Aorta (tissue), 5 donors: ENCODE results near the gene RIOK1. TPM values are rescaled to one million over a fixed set of nuclear protein-coding genes. Genes with fewer than 3 reads are reported as not detected.
A peak's percentile ranks its signal among the peaks of the same experiment; 100 is the strongest.

ENCODE experiments used
- ATAC-seq: fragments of 200-7000 bp; cut with Tn5 transposase; one replicate; pipeline ENCODE4 v1.9.1; 2022; ENCODE audit warnings: moderate library complexity; ENCODE audit not compliant: low FRiP score
- DNase-seq, 2 donors: peaks; one replicate each; pipeline ENCODE4 v3.0.0-alpha.2; 2020
- H3K27ac ChIP-seq, 2 donors: one replicate each; pipeline ENCODE4 v1.5.1; 2013; ENCODE audit warnings: low read length in 2 of 2, mild to moderate bottlenecking in 2 of 2, moderate library complexity in 2 of 2, control low read depth in 1 of 2, inconsistent platforms in 1 of 2, low read depth in 1 of 2
- H3K27me3 ChIP-seq, 2 donors: one replicate each; pipeline ENCODE4 v1.6.1; 2013; ENCODE audit warnings: control low read depth in 1 of 2, low read length in 1 of 2, mild to moderate bottlenecking in 1 of 2, moderate library complexity in 1 of 2; ENCODE audit not compliant: insufficient read depth in 2 of 2, control insufficient read depth in 1 of 2
- H3K36me3 ChIP-seq, 2 donors: one replicate each; pipeline ENCODE4 v1.6.1; 2013; ENCODE audit warnings: control low read depth in 1 of 2, low read length in 1 of 2, mild to moderate bottlenecking in 1 of 2; ENCODE audit not compliant: insufficient read depth in 2 of 2, control insufficient read depth in 1 of 2
- H3K4me1 ChIP-seq, 2 donors: one replicate each; pipeline ENCODE4 v1.6.1; 2013; ENCODE audit warnings: low read length in 2 of 2, control low read depth in 1 of 2, mild to moderate bottlenecking in 1 of 2, moderate library complexity in 1 of 2; ENCODE audit not compliant: insufficient read depth in 2 of 2, control insufficient read depth in 1 of 2
- H3K4me3 ChIP-seq, 2 donors: one replicate each; pipeline ENCODE4 v1.5.1; 2013; ENCODE audit warnings: low read length in 2 of 2, control low read depth in 1 of 2, mild to moderate bottlenecking in 1 of 2
- H3K9me3 ChIP-seq: one replicate; pipeline ENCODE4 v1.6.1; 2013; ENCODE audit warnings: mild to moderate bottlenecking, low read length; ENCODE audit not compliant: control insufficient read depth
- WGBS, 2 donors: extraction: QIAGEN DNeasy Blood & Tissue Kit; methylation state at CpG; one replicate each; pipeline ENCODE4 v1.1.7; 2013; 5-methylcytosine and 5-hydroxymethylcytosine counted together
- intact Hi-C, 2 donors: fragments of 100-400 bp; cut with DNase I; formaldehyde crosslinking; loops; one replicate each; pipeline versions ENCODE4 v1.14.2 to v1.15.0; 2022
- polyA plus RNA-seq, 2 donors: library from polyadenylated mRNA; stranded (reverse); fragments of 200-250 nt; gene quantifications; one replicate each; pipeline ENCODE4 v1.2.3, GENCODE V29; 2013
- total RNA-seq, 2 donors: library from RNA; stranded (reverse); fragmentation: NEBNext Ultra II Directional; extraction: Animal tissue kit (Norgen Biotek cat#: 25700); gene quantifications; one replicate each; pipeline ENCODE4 v1.2.1, GENCODE V29; 2021
- donor health status: healthy with polysubstance abuse.
- donor health status: Bipolar disorder and iron deficiency.
- donor health status: DM: no; HTN: no; CAD: no.
- donor health status: DM: no; HTN: no; CAD: no.
- donor health status: DM: yes; HTN: yes; CAD: no.

The RIOK1 gene
- total and polyA plus RNA-seq, 4 donors: 12.0 to 20.9 (median 16.6) TPM

DNA sequence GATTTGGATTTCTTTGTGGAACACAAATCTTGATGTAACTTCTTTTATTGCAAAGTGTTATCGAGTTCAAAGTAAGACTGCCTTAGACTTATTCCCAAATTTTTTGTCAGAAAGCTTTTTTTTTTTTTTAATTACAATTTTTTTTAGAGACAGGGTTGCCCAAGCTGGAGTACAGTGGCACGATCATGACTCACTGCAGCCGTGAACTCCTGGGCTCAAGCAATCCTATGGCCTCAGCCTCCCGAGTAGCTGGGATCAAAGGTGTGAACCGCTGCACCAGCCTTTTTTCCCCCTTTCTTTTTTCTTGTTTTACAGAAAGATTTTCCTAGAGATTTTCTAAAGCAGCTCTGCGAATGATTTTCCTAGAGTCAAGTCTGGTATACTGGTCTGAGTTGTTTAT, 2.8 kb downstream of the RIOK1 start:
- WGBS, 2 donors: 83 to 86% methylated on average over 6 of the region's 6 CpGs
- intact Hi-C loops: loop anchor here in 1 of 2 donors (5.0 kb wide), 1 partner anchor 205 kb away; no protein-coding TSS in a partner anchor

GRCh38 chr6:7401075-7401474, 11.5 kb downstream of the RIOK1 start:
- H3K4me3 ChIP-seq: no peak overlapping the region
- no peaks in the 10 kb centered on the region for H3K9me3 ChIP-seq
- intact Hi-C loops: no loop called here
- H3K36me3 ChIP-seq: peaks cover 5 to 7% of the 10 kb centered on the region in 2 donors
- ATAC-seq (no peak), DNase-seq (no peak)
- H3K27ac ChIP-seq: no peak overlapping the region
- no peaks in the 10 kb centered on the region for H3K4me1 ChIP-seq
- WGBS, 2 donors: 77 to 86% methylated on average over 3 of the region's 3 CpGs
- no peaks in the 10 kb centered on the region for H3K27me3 ChIP-seq

More for the DNA sequence above, 2.8 kb downstream of the RIOK1 start:
- Histone ChIP-seq H3K4me1 (peaks cover 0 to 12% of the 10 kb centered on the region in 2 donors), H3K27ac (no peak overlapping the region), H3K27me3 (no peaks in the 10 kb centered on the region), H3K4me3 (no peak overlapping the region), H3K9me3 (no peaks in the 10 kb centered on the region), H3K36me3 (no peaks in the 10 kb centered on the region)
- no peak for DNase-seq
- no peak for ATAC-seq

- Histone ChIP-seq H3K4me3 (no peak overlapping the region), H3K36me3 (peaks cover 8 to 10% of the 10 kb centered on the region in 2 donors), H3K27me3 (no peaks in the 10 kb centered on the region), H3K4me1 (no peaks in the 10 kb centered on the region), H3K9me3 (no peaks in the 10 kb centered on the region), H3K27ac (no peak overlapping the region)
- ATAC-seq: no peak
- intact Hi-C loops: no loop called here
- 78 to 89% methylated on average over 1 of the region's 1 CpG for WGBS, 2 donors
- peak in 1 of 2 donors; percentile 51 for DNase-seq
Measured at GRCh38 chr6:7402716-7403115, 13.1 kb downstream of the RIOK1 start.

DNA sequence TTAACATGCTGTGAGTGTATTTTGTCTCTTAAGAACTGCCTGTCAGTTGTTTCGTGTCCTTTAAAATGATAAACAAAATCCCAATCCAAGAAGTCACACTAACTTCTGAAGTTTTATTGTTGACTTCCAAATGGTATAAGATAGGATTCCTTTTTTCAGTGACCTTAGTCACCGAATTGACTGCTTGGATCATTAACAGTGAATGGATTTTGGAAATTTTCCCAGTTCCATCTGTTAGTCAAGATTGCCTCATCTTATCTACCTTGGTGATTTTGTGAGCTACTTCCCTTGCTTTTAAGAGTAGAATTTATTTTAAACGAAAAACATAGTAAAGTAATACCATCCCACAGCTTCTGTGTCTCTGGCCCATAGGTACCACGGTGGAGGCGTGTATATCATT, 14.9 kb downstream of the RIOK1 start:
- 94 to 95% methylated on average over 5 of the region's 5 CpGs for WGBS, 2 donors
- no peak overlapping the region for H3K4me3 ChIP-seq
- ATAC-seq (no peak), DNase-seq (no peak)
- no peaks in the 10 kb centered on the region for H3K9me3 ChIP-seq
- H3K27ac ChIP-seq: no peak overlapping the region
- intact Hi-C loops: no loop called here
- H3K36me3 ChIP-seq: peaks cover 7 to 10% of the 10 kb centered on the region in 2 donors
- no peaks in the 10 kb centered on the region for H3K27me3 ChIP-seq
- H3K4me1 ChIP-seq: no peaks in the 10 kb centered on the region

DNA sequence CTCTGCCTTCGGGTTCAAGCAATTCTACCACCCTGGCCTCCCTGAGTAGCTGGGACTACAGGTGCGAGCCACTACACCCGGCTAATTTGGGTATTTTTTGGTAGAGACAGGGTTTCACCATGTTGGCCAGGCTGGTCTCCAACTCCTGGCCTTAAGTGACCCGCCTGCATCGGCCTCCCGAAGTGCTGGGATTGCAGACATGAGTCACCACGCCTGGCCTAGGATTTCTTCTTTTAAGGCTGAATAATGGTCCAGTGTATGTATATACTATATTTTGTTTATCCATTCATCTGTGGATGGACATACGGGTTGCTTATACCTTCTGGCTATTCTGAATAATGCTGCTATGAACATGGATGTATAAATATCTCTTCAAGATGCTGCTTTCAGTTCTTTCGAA, 17.1 kb downstream of the RIOK1 start:
- peaks cover 6 to 10% of the 10 kb centered on the region in 2 donors for H3K36me3 ChIP-seq
- 89 to 91% methylated on average over 9 of the region's 9 CpGs for WGBS, 2 donors
- intact Hi-C loops: no loop called here

GRCh38 chr6:7409740-7410139, 20.1 kb downstream of the RIOK1 start:
- intact Hi-C loops: loop anchor here in 1 of 2 donors (10.0 kb wide), 1 partner anchor 205 kb away; no protein-coding TSS in a partner anchor
- ATAC-seq (no peak), DNase-seq (no peak)
- Histone ChIP-seq H3K27me3 (no peaks in the 10 kb centered on the region), H3K4me1 (no peaks in the 10 kb centered on the region), H3K9me3 (no peaks in the 10 kb centered on the region), H3K27ac (no peak overlapping the region), H3K36me3 (peaks cover 4 to 7% of the 10 kb centered on the region in 2 donors), H3K4me3 (no peak overlapping the region)
- 79 to 83% methylated on average over 6 of the region's 6 CpGs for WGBS, 2 donors

More for the DNA sequence above, 17.1 kb downstream of the RIOK1 start:
- Histone ChIP-seq H3K4me3 (no peak overlapping the region), H3K27ac (no peak overlapping the region), H3K27me3 (no peaks in the 10 kb centered on the region), H3K9me3 (no peaks in the 10 kb centered on the region), H3K4me1 (no peaks in the 10 kb centered on the region)
- ATAC-seq (no peak), DNase-seq (no peak)

DNA sequence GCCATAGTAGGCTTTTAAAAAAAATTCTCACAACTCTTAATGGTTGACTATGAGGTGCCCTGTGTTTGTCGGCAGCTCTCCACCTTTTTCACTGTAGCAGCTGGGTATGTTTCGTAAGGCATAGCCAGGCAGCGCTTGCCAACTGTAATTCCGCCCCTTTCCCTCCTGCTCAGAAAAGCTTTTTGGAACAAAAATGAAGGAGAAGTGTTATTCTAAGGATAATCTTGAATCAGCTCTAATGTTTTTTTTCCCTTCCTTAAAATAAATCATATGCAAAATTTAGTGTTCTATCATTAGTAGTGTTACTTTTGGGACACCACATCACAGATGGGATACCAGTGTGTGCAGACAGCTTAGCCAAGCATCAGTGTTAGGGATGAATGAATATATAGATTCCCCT, 21.2 kb downstream of the RIOK1 start:
- intact Hi-C loops: loop anchor here in 1 of 2 donors (10.0 kb wide), 1 partner anchor 204 kb away; no protein-coding TSS in a partner anchor
- ATAC-seq: no peak
- H3K4me1 ChIP-seq: no peaks in the 10 kb centered on the region
- H3K36me3 ChIP-seq: peaks cover 5 to 9% of the 10 kb centered on the region in 2 donors
- no peaks in the 10 kb centered on the region for H3K9me3 ChIP-seq
- 82 to 83% methylated on average over 4 of the region's 4 CpGs for WGBS, 2 donors
- no peak overlapping the region for H3K4me3 ChIP-seq
- no peak overlapping the region for H3K27ac ChIP-seq
- H3K27me3 ChIP-seq: no peaks in the 10 kb centered on the region
- no peak for DNase-seq

DNA sequence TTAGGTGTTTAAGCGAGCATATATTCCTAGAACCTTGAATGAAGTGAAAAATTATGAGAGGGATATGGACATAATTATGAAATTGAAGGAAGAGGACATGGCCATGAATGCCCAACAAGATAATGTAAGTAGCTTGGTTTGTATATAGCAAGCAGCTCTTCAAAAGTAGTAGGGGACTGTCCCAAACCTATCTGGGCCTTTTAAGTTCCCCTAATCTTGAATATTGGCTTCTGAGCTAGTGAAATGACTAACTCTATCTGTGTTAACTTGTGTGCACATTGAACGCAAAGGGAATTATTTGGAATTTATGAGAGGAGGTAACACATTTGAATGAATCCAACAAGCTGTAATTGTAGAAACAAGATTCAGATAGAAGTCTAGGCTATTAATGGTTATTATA, 21.7 kb downstream of the RIOK1 start:
- no peak overlapping the region for H3K4me3 ChIP-seq
- no peaks in the 10 kb centered on the region for H3K27me3 ChIP-seq
- intact Hi-C loops: loop anchor here in 1 of 2 donors (10.0 kb wide), 1 partner anchor 203 kb away; no protein-coding TSS in a partner anchor
- H3K36me3 ChIP-seq: peaks cover 5 to 9% of the 10 kb centered on the region in 2 donors
- DNase-seq: no peak
- ATAC-seq: no peak
- WGBS, 2 donors: 90 to 92% methylated on average over 2 of the region's 2 CpGs
- no peaks in the 10 kb centered on the region for H3K9me3 ChIP-seq
- no peak overlapping the region for H3K27ac ChIP-seq
- no peaks in the 10 kb centered on the region for H3K4me1 ChIP-seq

DNA sequence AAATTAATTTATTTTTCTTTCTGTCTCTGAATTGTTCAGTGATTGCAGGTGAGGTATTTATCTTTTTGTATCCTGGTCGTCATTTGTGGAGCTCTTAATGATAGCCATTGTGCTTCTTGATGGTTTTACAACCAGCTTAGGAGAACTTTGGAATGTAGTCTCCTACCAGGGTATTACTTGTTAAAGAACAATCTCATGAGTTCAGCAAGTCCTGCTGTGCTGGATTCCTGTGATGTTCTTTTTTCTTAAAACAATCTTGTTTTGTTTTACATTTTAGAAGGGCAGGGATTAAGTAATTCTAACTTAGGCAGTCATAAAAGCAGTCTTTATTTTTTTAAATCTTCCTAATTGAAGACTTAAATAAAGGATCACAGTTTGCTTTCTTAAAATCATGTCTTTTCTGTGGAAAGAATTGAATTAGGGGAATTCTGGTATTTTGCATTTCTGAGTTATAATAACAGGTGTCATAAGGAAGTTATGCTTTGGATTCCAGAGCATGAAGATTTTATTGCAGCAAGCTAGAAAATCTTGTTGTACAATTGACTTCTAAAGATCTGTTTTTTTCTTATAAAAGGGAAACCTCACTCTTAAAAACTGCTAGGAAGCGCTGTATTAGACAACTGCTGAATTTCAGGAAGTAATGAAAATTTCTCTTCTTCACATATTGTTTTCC, 23.7 kb downstream of the RIOK1 start:
- no peak for DNase-seq
- intact Hi-C loops: loop anchor here in 1 of 2 donors (10.0 kb wide), 1 partner anchor 202 kb away; no protein-coding TSS in a partner anchor
- Histone ChIP-seq H3K27ac (no peak overlapping the region), H3K27me3 (no peaks in the 10 kb centered on the region), H3K4me1 (no peaks in the 10 kb centered on the region), H3K4me3 (no peak overlapping the region), H3K36me3 (peaks cover 4 to 5% of the 10 kb centered on the region in 2 donors), H3K9me3 (no peaks in the 10 kb centered on the region)
- ATAC-seq: no peak
- 68 to 76% methylated on average over 2 of the region's 2 CpGs for WGBS, 2 donors
